8988T (cell line): Measurements from ENCODE around the gene CDC25C.

Experiments used
- DNase-seq: peaks from one replicate; pipeline ENCODE4 v3.0.0; 2011

Gene CDC25C

DNA sequence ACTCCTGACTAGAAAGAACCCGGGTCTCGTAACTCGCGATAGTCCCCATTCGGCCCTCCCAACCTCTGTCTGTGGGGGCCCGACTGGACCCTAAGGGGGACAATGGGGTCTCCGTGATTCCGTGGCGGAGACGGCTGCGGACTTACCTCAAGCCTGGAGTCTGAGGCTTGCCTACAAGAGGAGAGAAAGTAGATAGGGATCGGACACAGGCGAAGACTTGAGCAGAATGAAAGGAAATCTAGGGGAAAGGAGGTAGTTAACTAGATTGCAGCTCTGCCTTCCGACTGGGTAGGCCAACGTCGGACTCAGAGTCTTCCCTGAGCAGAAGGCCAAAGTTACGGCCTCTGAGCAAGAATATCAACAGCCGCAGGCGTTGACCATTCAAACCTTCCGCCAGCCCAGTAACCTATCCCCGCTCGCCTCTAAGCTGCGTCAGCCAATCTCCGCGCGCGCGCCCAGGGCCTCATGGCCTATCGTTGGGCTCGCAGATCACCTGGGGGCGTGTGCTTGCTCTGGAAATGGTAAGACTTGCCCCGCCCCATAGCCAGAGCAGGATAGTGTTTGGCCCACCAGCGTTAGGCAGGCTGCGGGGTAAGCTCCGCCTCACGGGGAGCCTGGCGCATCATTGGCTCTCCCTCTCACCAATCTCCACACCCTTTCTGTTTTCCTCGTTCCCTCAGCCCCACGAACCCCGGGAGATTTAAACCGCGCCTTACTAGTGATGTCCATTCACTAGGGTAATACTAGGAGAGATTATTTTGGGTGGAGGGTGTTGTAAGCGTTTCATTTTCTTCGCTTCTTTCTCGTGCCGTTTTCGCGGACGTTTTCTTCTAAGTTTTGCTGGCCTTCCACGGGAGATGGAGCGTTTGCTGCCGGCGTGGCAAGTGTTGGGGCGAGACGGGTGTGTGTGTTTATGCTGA, at the start of gene CDC25C:
TSS of gene CDC25C (minus strand) at position 356 of the 920 bp plus-strand sequence. CDS start 624 bp downstream, outside the sequence.
- peak; percentile 82 for DNase-seq

DNA sequence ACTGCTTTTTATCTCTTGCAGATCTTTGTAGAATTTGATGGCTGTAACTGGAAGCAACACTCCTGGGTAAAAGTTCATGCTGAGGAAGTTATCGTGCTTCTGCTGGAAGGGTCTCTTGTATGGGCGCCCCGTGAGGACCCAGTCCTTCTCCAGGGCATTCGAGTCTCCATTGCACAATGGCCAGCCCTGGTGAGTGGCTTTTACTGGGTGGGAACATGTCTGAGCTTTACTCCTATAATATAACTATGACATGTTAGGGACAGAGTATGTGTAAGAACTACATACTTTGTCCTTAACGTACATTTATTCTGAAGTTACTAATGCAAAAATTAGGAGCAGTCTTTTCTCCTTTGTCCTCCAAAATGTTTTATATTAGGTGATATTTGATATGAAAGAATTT, 41.0 kb upstream of the CDC25C start:
- no peak for DNase-seq

DNA sequence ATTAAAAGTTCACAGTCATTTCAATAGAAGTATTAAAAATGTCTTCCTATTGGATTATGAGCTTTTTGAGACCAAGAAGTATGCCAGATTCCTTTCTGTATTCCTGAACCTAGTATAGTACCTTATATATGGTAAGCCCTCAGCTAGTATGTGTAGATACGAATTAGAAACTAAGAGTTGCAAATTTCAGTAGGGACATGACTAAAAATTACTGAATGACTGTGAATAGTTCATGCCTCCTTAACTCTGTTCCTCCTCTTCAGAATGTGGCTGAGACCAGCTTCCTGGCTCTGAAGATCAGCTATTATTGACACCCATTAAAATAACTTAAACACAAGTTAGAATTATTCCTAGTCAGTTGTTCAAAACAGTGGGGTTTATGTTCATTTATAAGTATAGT, 40.6 kb upstream of the CDC25C start:
- no peak for DNase-seq

DNA sequence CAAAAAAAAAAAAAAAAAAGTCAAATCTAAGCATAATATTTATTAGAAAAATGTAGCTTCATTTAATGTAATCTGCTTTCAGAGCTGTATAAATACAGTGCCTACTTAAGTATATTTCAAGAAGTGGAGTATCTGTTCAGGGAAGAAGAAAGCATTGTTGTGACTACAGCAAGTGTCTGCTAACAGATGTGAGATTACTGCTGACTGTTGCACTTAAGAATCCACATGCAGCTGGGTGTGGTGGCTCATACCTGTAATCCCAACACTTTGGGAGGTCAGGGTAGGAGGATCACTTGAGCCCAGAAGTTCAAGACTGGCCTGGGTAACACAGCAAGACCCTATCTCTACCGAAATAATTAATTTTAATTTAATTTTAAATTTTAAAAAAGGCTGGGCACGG, 39.9 kb upstream of the CDC25C start:
- no peak for DNase-seq

DNA sequence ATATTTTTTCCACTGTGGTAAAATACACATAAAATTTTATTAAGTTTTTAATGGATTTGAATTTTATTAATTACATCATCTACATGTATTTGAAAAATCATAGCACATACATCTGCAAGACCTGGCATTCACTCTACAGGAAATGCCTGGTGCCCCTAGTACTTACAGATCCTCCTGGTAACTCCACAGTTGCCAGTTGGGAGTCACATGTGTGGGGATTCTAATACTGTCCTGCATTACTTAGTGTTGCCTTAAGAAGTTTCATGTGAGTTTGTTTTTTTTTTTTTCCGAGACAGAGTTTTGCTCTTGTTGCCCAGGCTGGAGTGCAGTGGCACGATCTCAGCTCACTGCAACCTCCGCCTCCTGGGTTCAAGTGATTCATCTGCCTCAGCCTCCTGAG, 38.9 kb upstream of the CDC25C start:
- DNase-seq = no peak

DNA sequence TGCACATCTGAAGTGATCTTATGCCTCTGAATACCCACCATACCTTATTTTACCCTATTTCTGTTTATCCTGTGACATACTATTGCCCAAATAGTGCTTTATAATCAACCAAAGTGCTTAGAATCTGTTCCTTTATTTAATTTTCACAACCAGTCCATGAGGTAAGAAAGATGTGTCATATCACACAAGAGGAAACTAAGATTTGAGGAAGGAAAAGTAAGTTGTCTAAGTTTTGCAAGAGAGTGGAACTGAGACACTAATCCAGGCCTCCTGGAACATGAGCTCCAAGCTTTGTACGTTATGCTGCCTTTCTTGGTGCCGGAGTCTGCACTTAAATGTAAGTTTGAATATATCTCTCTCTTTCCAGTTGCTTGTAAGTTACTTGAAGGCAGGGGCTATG, 38.1 kb upstream of the CDC25C start:
- DNase-seq = no peak

DNA sequence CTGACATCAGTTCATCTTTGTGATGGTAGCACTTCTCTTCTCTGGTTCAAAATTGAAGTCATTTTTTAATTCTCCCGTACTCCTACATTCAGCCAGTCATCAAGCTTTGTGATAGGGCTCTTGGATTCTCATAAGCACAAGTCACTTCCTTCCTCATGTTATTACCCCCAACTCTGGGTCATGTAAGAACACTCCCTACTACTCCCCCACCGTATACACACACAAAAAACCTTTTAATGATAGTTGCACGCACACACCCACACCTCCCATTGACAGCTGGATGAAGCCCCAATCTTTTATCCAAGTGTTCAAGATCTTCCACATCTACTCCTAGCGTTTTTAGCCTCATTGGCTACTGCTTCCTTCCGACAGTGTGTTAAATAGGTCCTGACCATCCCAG, 37.7 kb upstream of the CDC25C start:
- DNase-seq = no peak

DNA sequence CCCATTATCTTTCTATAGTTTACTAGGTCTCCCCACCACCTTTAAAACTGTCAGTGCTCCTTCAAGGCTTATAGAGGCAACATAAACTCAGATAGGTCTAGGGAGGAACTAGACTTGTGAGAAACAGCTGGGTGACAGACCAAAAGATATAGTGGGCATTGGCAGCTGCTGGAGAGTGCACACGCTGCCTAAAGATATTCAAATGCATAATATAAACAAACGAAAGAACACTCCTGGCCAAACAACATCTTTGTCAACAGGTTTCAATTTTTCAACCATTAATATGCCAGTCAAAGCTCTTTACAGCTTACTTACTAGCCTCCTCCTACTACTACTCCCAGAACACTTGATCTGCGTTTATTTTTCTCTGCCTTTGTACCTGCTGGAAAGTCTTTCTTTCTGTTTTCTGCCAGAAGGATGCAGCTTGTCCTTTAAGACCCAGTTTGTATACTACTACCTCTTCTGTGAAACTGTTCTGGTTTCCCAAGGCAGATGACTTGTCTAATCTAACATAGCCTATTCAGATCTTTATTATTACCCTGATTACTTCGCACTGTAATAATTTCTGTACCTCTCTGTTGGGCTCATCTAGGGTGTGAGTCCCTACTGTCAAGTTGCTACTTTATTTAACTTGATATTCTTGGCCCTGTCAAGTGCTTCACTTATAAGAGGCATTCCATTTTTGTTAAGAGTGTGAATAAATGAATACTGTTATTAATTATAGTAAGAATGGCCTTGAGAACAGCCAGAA, 35.2 kb upstream of the CDC25C start:
- no peak for DNase-seq

DNA sequence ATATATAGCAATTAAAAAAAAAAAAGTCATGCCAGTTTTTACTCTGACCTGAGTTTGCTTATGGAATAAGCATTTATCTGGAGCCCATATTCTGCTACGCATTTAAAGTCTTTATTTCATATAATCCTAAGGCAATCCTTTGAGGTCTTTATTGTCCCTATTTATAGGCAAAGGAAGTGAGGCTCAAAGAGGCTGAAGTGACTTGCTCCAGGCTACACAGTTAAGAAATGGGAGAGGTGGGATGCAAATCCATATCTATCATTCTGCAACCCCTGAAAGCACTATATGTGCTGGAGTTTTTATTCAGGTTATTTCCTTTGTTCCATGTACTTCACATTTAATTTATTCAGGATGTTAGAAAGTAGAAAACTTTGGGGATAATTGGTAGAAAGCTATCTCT, 33.0 kb upstream of the CDC25C start:
- no peak for DNase-seq

DNA sequence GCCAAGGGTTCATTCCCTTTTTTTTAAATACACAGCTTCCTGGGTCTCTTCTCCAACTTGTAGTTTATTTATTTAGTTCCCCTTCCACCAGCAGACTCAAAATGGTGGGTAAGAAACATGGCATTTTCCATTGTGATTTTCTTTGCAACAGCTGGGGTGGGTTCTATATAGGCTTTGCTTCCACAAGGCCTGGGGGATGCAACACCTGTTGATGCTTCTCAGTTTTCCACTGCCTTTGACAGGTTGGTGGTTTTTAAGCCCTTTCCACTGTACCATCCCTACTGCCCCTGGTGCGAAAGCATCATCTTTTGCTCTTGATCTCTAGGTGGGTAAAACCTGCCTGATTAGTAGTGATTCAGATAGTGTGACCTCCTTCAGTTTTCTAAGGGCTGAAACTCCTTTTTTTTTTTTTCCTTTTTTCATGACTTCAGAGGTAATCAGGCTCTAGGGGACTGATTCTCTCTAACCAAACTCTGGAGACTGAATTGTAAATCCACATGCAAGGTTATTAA, 29.4 kb upstream of the CDC25C start:
- DNase-seq = no peak

DNA sequence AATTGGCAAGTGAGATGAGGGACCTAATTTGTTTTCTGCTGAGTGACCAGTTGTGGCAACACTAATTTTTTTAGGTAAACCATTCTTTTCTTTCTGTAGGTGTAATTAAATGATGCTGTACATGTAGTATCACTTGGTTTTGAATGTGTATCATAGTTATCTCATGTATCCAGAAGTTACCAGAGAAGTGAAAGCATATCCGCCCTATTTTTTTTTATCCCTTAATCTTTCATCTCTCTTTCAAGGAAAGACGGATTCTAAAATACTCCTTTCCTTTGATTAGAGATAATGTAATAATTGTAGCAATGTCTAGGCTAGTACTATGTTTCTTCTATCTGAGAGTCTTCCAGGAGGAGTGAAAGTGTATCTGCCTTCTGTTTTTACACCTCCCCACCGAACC, 28.0 kb upstream of the CDC25C start:
- no peak for DNase-seq

DNA sequence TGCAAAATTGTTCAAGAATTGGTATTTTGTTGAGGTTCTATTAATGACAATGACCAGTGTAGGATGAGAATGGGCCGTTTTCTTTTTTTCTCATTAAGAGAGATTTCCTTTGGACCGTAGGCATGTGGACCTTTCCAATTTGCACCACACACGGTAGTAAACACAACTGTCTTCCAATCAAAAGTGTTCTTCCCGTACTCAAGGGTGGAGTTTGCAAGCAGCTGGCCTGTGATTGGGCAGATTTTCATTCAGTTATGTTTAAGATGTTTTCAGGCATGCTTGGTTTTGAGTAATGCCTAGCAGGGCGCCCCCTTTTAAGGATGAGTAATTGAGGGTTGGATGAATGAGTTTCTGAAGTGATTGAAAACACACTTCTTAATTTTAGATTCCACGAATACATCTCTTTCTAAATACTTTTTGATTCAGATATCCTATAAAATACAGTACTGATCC, 23.3 kb upstream of the CDC25C start:
- DNase-seq = peak; percentile 58

DNA sequence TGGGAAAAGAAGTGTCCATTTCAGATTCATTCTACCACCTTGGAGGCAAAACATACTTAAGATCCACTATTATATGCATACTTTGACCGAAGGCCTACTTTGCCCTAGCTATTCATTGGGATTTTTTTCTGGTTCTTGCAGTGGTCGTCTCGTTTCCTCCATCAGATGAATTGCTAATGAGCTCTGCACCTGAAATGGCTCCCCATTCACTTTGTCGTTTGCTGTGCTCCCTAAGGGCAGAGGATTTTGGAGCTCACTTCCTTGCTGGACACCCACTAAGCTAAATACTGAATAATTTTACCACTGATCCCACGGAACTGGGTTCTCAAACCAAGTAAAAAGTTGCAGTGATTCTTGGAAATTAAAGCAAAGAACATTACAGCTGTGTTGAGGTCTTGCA, 22.8 kb upstream of the CDC25C start:
- no peak for DNase-seq

DNA sequence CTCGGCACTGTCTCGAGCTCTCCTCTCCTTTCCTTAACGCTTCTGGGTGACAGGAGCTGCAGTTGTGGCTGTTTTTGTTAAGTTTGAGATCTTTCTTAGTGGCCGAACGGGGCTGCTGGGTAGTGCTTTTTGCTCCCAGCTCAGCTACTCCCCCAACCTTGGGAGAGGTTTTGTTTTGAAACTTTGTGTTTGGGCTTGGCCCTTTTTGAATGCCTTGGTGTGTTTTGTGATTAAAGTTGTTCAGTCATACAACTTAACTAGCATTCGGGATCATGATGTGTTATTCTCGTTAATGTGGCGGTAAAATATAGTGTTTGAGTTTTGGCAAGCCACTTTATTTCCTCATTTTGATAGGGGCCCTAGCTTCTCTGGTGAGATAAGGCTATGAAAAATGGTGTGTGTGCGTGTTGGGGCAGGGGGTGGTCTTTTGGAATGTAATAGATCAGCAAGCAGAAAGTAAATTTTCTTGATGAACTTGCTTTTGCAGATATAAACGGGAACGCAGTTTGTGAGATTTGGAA, 22.0 kb upstream of the CDC25C start:
- DNase-seq = no peak

DNA sequence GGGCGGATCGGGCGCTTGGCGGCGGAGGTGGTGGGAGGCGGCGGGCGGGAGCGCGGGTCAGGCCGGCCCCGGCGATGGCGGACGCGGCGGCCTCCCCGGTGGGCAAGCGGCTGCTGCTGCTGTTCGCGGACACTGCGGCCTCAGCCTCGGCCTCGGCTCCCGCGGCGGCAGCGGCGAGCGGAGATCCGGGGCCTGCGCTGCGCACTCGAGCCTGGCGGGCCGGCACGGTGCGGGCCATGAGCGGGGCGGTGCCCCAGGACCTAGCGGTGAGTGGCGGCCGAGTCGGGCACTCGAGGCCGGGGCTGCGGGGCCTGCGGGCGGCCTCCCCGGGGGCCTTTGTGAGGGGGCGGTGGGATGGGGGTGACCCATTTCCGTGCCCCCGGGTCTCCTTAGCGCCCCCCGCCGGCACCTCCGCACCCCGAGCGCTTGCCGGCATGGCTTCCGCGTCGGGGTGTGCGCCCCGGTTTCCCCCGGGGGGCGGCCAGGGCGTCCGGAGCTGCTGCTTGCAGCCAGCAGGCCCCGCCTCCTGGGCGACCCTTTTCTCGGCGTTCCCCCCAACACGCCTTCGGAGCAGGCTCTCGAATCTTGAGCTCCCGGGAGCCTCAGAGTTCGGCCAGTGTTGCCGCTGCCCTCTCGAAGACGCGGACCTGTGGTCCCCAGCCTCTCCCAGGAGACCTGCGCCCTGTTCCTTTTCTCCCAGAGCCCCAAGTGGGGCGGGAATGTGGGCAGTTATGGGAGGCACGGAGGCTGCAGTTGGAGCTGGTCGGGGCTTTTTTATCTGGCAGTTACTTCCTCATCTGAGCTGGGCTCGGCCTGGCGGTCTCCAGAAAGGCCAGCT, 21.3 kb upstream of the CDC25C start:
- DNase-seq = peak; percentile 41

DNA sequence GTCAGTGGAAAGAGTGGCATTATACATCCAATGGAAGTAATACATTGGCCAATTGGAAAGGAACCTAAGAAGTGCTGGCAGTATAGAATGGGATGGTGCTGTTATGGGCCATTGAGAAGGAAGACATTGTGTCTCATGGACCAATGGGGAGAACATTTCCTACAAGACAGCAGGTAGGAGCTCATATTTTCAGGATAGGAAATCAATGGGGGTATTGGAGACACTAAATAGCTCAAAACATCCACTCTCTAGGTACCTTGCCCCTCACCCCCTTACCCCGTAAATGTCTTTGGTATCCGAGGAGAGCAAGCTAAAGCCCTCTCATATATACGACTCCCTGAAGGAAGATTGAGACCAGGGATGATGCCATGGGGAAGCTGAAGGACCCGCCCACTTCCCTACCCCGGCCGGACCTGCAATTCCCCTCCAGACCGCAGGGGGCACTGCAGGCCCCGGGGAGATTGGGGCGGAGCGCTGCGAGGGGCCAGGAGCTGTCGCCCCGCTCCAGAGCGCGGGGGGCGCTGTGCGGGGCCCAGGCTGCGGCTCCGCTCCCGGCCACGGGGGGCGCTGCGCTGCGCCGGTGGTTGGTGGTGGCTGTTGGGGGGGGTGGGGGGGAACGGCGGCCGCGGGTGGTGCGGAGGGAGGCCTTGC, 20.6 kb upstream of the CDC25C start, which contains the start of gene KDM3B:
TSS of gene KDM3B (plus strand) at position 615 of the 651 bp plus-strand sequence. CDS start 111 bp downstream, outside the sequence.
- peak; percentile 79 for DNase-seq

DNA sequence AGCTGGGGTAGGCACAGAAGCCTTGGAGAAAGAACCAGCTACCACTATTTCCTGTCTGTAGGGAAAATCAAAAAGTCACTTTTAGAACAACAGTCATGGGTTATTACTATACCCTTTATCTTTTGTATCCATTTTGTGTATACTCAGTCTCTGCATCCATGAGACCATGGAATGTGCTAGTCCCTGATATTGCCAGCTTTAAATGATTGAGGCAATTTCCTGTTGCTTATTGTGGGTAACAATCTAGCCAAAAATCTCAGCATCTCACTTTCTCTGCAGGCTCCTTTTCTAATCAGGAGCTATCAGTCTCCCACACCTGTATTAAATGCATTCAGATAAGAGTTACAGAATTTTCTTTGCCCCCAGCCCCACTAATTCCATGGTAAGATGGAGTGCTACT, 19.9 kb upstream of the CDC25C start:
- no peak for DNase-seq

DNA sequence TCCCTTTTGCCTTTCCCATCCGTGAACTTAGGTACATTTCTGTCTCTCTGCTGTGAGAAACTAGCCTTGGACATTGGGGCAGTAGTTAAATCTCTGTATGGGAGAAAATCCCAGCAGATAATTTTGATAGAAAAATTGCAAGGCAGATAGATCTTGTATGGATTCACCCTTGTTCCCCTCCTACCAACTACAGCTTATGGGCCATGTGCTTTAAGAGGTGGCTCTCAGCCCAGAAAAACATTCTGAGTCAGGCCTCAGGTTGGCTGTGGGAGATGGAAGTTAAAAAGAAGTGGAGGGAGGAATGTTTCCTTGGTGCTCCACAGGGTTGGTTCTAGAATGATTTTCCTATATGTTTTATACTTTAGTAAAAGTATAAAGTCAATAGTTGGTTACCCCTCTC, 19.5 kb upstream of the CDC25C start:
- DNase-seq = no peak

DNA sequence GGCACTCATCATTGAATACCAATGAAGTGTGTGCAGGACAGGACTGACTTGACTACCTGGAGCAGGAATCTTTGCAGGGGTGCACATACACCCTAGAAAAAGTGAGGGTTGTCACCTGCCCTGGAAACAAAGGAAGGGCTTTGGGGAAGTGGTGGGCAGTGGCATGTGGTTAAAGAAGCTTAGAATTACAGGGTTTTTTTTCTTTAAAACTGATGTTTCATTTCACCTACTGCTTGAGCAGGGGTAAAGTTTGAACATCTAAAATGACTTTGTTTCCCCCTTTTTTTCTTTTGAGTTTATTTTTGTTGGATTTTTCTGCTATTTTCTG, 18.9 kb upstream of the CDC25C start:
- DNase-seq = no peak

DNA sequence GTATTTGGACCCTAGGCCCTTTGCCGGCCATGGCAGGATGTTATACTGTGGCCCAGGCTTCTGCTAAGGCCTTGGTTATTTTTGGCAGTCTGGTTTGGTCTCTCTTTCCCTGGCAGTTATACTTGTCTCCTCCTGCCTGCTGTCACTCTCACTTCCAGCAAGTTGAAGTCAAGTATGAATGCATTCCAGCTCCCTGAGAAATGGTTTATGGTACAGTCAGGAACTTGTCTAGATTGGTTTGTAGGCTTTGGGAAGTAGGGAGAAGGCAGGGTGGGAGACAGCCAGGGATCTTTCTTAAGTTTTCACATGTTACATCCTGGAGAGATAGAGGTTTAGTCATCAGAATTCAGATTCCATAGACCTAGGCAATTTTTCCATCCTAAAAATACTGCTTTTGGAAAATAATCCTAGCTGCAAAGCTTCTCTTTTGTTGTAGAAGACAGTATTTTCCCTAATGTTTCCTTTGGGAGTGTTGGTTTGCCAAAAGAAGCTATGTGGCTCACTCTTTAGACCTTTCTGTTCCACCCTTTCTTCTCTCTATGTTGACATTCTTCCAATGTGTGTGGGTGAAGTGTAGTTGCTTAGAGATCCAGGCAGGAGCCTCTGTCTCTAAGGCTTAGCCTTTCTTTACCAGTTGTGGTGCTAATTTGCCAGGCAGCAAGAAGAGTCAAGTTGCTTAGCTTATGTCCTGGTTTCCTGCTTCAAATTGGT, 18.4 kb upstream of the CDC25C start:
- no peak for DNase-seq

DNA sequence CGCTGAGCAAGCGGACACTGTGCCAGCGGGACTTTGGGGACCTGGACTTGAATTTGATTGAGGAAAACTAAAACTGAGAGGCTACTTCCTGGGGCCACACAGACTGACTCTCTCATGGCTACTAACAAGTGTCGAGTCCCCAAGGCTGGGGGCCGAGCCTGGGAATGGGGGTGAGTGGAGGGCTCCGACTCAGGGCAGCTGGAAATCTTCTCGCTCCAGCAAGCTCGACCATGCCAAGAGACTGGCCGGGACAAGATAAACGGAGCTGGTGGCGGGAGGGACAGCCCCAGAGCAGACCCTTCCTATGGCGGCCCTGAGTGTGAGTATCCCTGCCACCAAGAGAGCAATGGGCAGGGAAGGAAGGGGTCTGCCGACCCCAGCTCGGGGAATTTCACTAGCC, 15.3 kb upstream of the CDC25C start:
- DNase-seq = no peak
